HEK293 (cell line): ENCODE data around the gene LCE3A.
"Not testable (repeated sequence)": the region's sequence is repeated elsewhere in the genome, so short reads cannot be mapped to it uniquely, and the experiment has no call there.

ENCODE experiments used
- CTCF ChIA-PET: fragments of 350-600 bp; formaldehyde crosslinking; extraction: SDS; loops from one replicate; lab custom pipeline; 2021; ENCODE audit warnings: antibody characterized with exemption; lab: Yijun Ruan, JAX
- POLR2A ChIA-PET: fragments of 300-600 bp; formaldehyde crosslinking; extraction: SDS; loops from one replicate; lab custom pipeline; 2020; ENCODE audit warnings: antibody characterized with exemption, inconsistent platforms; lab: Yijun Ruan, JAX
- H3K27ac ChIP-seq: fragments of 200-500 bp; sonication (Bioruptor generic); 2 replicates; pipeline ENCODE4 v1.5.1; 2014; ENCODE audit warnings: low read depth, low read length, control low read depth, inconsistent platforms; ENCODE audit errors: extremely low read depth
- H3K36me3 ChIP-seq, 2 experiments: fragments of 200-500 bp in 1 of 2; sonication (Bioruptor generic) in 1 of 2; 1 replicate in 1 of 2; 2 replicates in 1 of 2; pipeline ENCODE4 v1.5.1; 2014 to 2017; ENCODE audit warnings: inconsistent platforms in 2 of 2, low read length in 2 of 2; ENCODE audit not compliant: control insufficient read depth in 2 of 2, insufficient read depth in 1 of 2
- H3K4me1 ChIP-seq: fragments of 200-500 bp; sonication (Bioruptor generic); 2 replicates; pipeline ENCODE4 v1.5.1; 2014; ENCODE audit warnings: mild to moderate bottlenecking, low read length, inconsistent platforms; ENCODE audit not compliant: control insufficient read depth, insufficient read depth
- H3K4me3 ChIP-seq: 2 replicates; pipeline ENCODE4 v1.5.1; 2011; ENCODE audit warnings: low read depth, mild to moderate bottlenecking, control low read depth, low read length, moderate library complexity
- H3K9me3 ChIP-seq: fragments of 200-500 bp; sonication (Bioruptor generic); 2 replicates; pipeline ENCODE4 v1.5.1; 2014; ENCODE audit warnings: low read depth, low read length, inconsistent platforms; ENCODE audit not compliant: control insufficient read depth, insufficient read depth
- GLI4 ChIP-seq: fragments of 450-650 bp; formaldehyde crosslinking; IDR thresholded peaks from 2 replicates; pipeline ENCODE4 v1.5.1; 2016; ENCODE audit warnings: missing biosample characterization, missing genetic modification characterization
- IKZF3 ChIP-seq: fragments of 450-650 bp; IDR thresholded peaks from 2 replicates; pipeline ENCODE4 v1.5.0; 2018; ENCODE audit warnings: missing biosample characterization, mild to moderate bottlenecking, missing genetic modification characterization, moderate library complexity
- KLF10 ChIP-seq: fragments of 450-650 bp; IDR thresholded peaks from 2 replicates; pipeline ENCODE4 v1.5.1; 2018; ENCODE audit warnings: missing biosample characterization, mild to moderate bottlenecking, missing genetic modification characterization
- MEIS1 ChIP-seq: sonication (generic); formaldehyde crosslinking; IDR thresholded peaks from 2 replicates; pipeline ENCODE4 v1.8.1; 2022; ENCODE audit warnings: missing genetic modification reagents, mild to moderate bottlenecking, borderline replicate concordance
- PRDM2 ChIP-seq: fragments of 450-650 bp; formaldehyde crosslinking; IDR thresholded peaks from 2 replicates; pipeline ENCODE4 v1.5.1; 2016; ENCODE audit warnings: missing biosample characterization, missing genetic modification characterization, borderline replicate concordance
- PRDM4 ChIP-seq: fragments of 450-650 bp; formaldehyde crosslinking; IDR thresholded peaks from 2 replicates; pipeline ENCODE4 v1.5.1; 2017; ENCODE audit warnings: missing biosample characterization, missing genetic modification characterization
- WT1 ChIP-seq: fragments of 450-650 bp; formaldehyde crosslinking; IDR thresholded peaks from 2 replicates; pipeline ENCODE4 v1.5.1; 2016; ENCODE audit warnings: missing biosample characterization, missing genetic modification characterization
- ZBTB21 ChIP-seq: fragments of 450-650 bp; formaldehyde crosslinking; IDR thresholded peaks from 2 replicates; pipeline ENCODE4 v1.5.1; 2017; ENCODE audit warnings: missing biosample characterization, missing genetic modification characterization
- ZBTB48 ChIP-seq: fragments of 450-650 bp; formaldehyde crosslinking; IDR thresholded peaks from 2 replicates; pipeline ENCODE4 v1.5.1; 2016; ENCODE audit warnings: missing biosample characterization, missing genetic modification characterization
- ZNF138 ChIP-seq: fragments of 450-650 bp; formaldehyde crosslinking; IDR thresholded peaks from 2 replicates; pipeline ENCODE4 v1.5.1; 2016; ENCODE audit warnings: missing biosample characterization, missing genetic modification characterization, borderline replicate concordance
- ZNF155 ChIP-seq: fragments of 450-650 bp; formaldehyde crosslinking; IDR thresholded peaks from 2 replicates; pipeline ENCODE4 v1.5.1; 2016; ENCODE audit warnings: missing biosample characterization, missing genetic modification characterization
- ZNF174 ChIP-seq: fragments of 450-650 bp; formaldehyde crosslinking; IDR thresholded peaks from 2 replicates; pipeline ENCODE4 v1.5.0; 2017; ENCODE audit warnings: missing biosample characterization, mild to moderate bottlenecking, missing genetic modification characterization
- ZNF341 ChIP-seq: fragments of 450-650 bp; formaldehyde crosslinking; IDR thresholded peaks from 2 replicates; pipeline ENCODE4; 2016; ENCODE audit warnings: low read depth, missing biosample characterization, missing genetic modification characterization
- ZNF423 ChIP-seq: fragments of 450-650 bp; formaldehyde crosslinking; IDR thresholded peaks from 2 replicates; pipeline ENCODE4 v1.5.1; 2016; ENCODE audit warnings: missing biosample characterization, missing genetic modification characterization
- ZNF473 ChIP-seq: fragments of 450-650 bp; formaldehyde crosslinking; IDR thresholded peaks from 2 replicates; pipeline ENCODE4 v1.5.1; 2017; ENCODE audit warnings: missing biosample characterization, missing genetic modification characterization
- ZNF518A ChIP-seq: fragments of 450-650 bp; formaldehyde crosslinking; conservative IDR thresholded peaks from 2 replicates; pipeline ENCODE4 v1.5.1; 2016; ENCODE audit warnings: low read depth, missing biosample characterization, missing genetic modification characterization
- ZNF548 ChIP-seq: fragments of 450-650 bp; formaldehyde crosslinking; IDR thresholded peaks from 2 replicates; pipeline ENCODE4 v1.5.1; 2016; ENCODE audit warnings: missing biosample characterization, missing genetic modification characterization
- ZNF561 ChIP-seq: fragments of 450-650 bp; IDR thresholded peaks from 2 replicates; pipeline ENCODE4 v1.5.1; 2018; ENCODE audit warnings: missing biosample characterization, missing genetic modification characterization, borderline replicate concordance
- ZNF621 ChIP-seq: fragments of 450-650 bp; formaldehyde crosslinking; IDR thresholded peaks from 2 replicates; pipeline ENCODE4 v1.5.1; 2017; ENCODE audit warnings: missing biosample characterization, missing genetic modification characterization
- ZNF658 ChIP-seq: fragments of 450-650 bp; formaldehyde crosslinking; IDR thresholded peaks from 2 replicates; pipeline ENCODE4; 2016; ENCODE audit warnings: missing biosample characterization, missing genetic modification characterization
- ZNF664 ChIP-seq: fragments of 450-650 bp; formaldehyde crosslinking; IDR thresholded peaks from 2 replicates; pipeline ENCODE4 v1.5.1; 2016; ENCODE audit warnings: missing biosample characterization, missing genetic modification characterization

LCE3A gene

GRCh38 chr1:152580433-152580832, 42.5 kb downstream of the LCE3A start, which contains the start of gene LCE3D:
Gene LCE3D, minus strand, starts transcription at chr1:152580516. Its CDS starts 580 bp downstream, at chr1:152579936.
- CTCF ChIA-PET = no interaction called here
- no peak for TF ChIP-seq ZBTB21
- TF ChIP-seq ZNF423 (tag by site-specific recombination) = no peak
- no peak for TF ChIP-seq IKZF3 (tag by site-specific recombination)
- no peak for TF ChIP-seq ZNF174 (tag by site-specific recombination)
- no peak for TF ChIP-seq ZNF658 (tag by site-specific recombination)
- TF ChIP-seq WT1 (tag by site-specific recombination) = no peak
- TF ChIP-seq ZNF664 (tag by site-specific recombination) = no peak
- no peak for TF ChIP-seq MEIS1 (CRISPR knock-in tag)
- TF ChIP-seq PRDM2 = no peak
- TF ChIP-seq ZNF561 (tag by site-specific recombination) = no peak
- TF ChIP-seq KLF10 (tag by site-specific recombination) = no peak
- TF ChIP-seq ZNF473 = no peak
- H3K36me3 ChIP-seq = no peaks in the 10 kb centered on the region
- H3K4me3 ChIP-seq = no peak within 1 kb of the TSS
- POLR2A ChIA-PET = no interaction called here
- no peaks in the 10 kb centered on the region for H3K4me1 ChIP-seq
- H3K27ac ChIP-seq = no peak within 1 kb of the TSS
- H3K9me3 ChIP-seq = no peaks in the 10 kb centered on the region

- POLR2A ChIA-PET, H3K27ac ChIP-seq, H3K36me3 ChIP-seq, H3K4me1 ChIP-seq, H3K9me3 ChIP-seq, H3K4me3 ChIP-seq: not testable (repeated sequence)
- CTCF ChIA-PET = interaction anchor here (1.0 kb wide), 1 partner anchor 45 kb away, joined by 3 read pairs; no protein-coding TSS in a partner anchor
These were observed 43.4 kb downstream of the LCE3A start for GRCh38 chr1:152579526-152579925.

GRCh38 chr1:152577168-152577567, 45.7 kb downstream of the LCE3A start:
- no peaks in the 10 kb centered on the region for H3K36me3 ChIP-seq
- no peak overlapping the region for H3K27ac ChIP-seq
- no peaks in the 10 kb centered on the region for H3K4me1 ChIP-seq
- TF ChIP-seq ZNF548 (tag by site-specific recombination) (no peak), ZBTB48 (tag by site-specific recombination) (no peak), ZNF341 (tag by site-specific recombination) (no peak), GLI4 (tag by site-specific recombination) (no peak), ZNF518A (tag by site-specific recombination) (no peak), ZNF138 (tag by site-specific recombination) (no peak), ZNF621 (tag by site-specific recombination) (no peak), PRDM4 (tag by site-specific recombination) (no peak), ZNF155 (tag by site-specific recombination) (no peak)
- TF ChIP-seq, all 188 proteins: peak for 0
- Histone ChIP-seq H3K9me3 (no peaks in the 10 kb centered on the region), H3K4me3 (no peak overlapping the region)
- ChIA-PET CTCF (no interaction called here), POLR2A (no interaction called here)
